Measurements from ENCODE around the gene FBXW5.

The FBXW5 gene

GRCh38 chr9:136939431-136939995 is 5.0 kb downstream of the FBXW5 start:
- in situ Hi-C loops (cut with HindIII; ENCODE audit: low sequenced_read_pairs) = loop anchor here (25.0 kb wide), 1 partner anchor 223 kb away; the partner anchor contains the start of genes LRRC26 and TMEM210

GRCh38 chr9:136937186-136938001 is 7.1 kb downstream of the FBXW5 start:
- in situ Hi-C loops (cut with HindIII; ENCODE audit: low sequenced_read_pairs) = loop anchor here (25.0 kb wide), 1 partner anchor 225 kb away; the partner anchor contains the start of genes LRRC26 and TMEM210

- in situ Hi-C loops (cut with HindIII; ENCODE audit: low sequenced_read_pairs) = loop anchor here (25.0 kb wide), 1 partner anchor 226 kb away; the partner anchor contains the start of genes LRRC26 and TMEM210
Measured at GRCh38 chr9:136936645-136937170, 7.8 kb downstream of the FBXW5 start.

- in situ Hi-C loops (cut with HindIII; ENCODE audit: low sequenced_read_pairs) = loop anchor here (25.0 kb wide), 1 partner anchor 227 kb away; the partner anchor contains the start of genes LRRC26 and TMEM210
Measured at GRCh38 chr9:136935651-136936050, 8.9 kb downstream of the FBXW5 start.

- in situ Hi-C loops (cut with HindIII; ENCODE audit: low sequenced_read_pairs) = loop anchor here (25.0 kb wide), 1 partner anchor 228 kb away; the partner anchor contains the start of genes LRRC26 and TMEM210
Measured at GRCh38 chr9:136934277-136934676, 10.3 kb downstream of the FBXW5 start.

GRCh38 chr9:136931611-136932130 is 12.9 kb downstream of the FBXW5 start:
- in situ Hi-C loops (cut with HindIII; ENCODE audit: low sequenced_read_pairs) = loop anchor here (25.0 kb wide), 1 partner anchor 231 kb away; the partner anchor contains the start of genes LRRC26 and TMEM210

GRCh38 chr9:136930014-136930413 is 14.5 kb downstream of the FBXW5 start:
- in situ Hi-C loops (cut with HindIII; ENCODE audit: low sequenced_read_pairs) = loop anchor here (25.0 kb wide), 1 partner anchor 232 kb away; the partner anchor contains the start of genes LRRC26 and TMEM210

- in situ Hi-C loops (cut with HindIII; ENCODE audit: low sequenced_read_pairs) = loop anchor here (5.0 to 25.0 kb wide), 3 partner anchors 41 to 234 kb away; partner anchors contain the start of genes AJM1, LRRC26, TMEM210 and TRAF2
Measured at GRCh38 chr9:136928591-136928990, 15.9 kb downstream of the FBXW5 start.

GRCh38 chr9:136927343-136928271 is 16.9 kb downstream of the FBXW5 start:
- in situ Hi-C loops (cut with HindIII; ENCODE audit: low sequenced_read_pairs) = loop anchor here (5.0 to 25.0 kb wide), 3 partner anchors 40 to 235 kb away; partner anchors contain the start of genes AJM1, LRRC26, TMEM210 and TRAF2

GRCh38 chr9:136926749-136927148 is 17.8 kb downstream of the FBXW5 start:
- in situ Hi-C loops (cut with HindIII; ENCODE audit: low sequenced_read_pairs) = loop anchor here (5.0 to 25.0 kb wide), 3 partner anchors 39 to 236 kb away; partner anchors contain the start of genes AJM1, LRRC26, TMEM210 and TRAF2

- in situ Hi-C loops (cut with HindIII; ENCODE audit: low sequenced_read_pairs) = loop anchor here (5.0 to 25.0 kb wide), 3 partner anchors 39 to 236 kb away; partner anchors contain the start of genes AJM1, LRRC26, TMEM210 and TRAF2
Measured at GRCh38 chr9:136926154-136926704, 18.3 kb downstream of the FBXW5 start.

- in situ Hi-C loops (cut with HindIII; ENCODE audit: low sequenced_read_pairs) = loop anchor here (5.0 to 25.0 kb wide), 3 partner anchors 38 to 237 kb away; partner anchors contain the start of genes AJM1, LRRC26, TMEM210 and TRAF2
Measured at GRCh38 chr9:136925414-136926153, 19.0 kb downstream of the FBXW5 start.

GRCh38 chr9:136923881-136924280 is 20.7 kb downstream of the FBXW5 start:
- in situ Hi-C loops (cut with HindIII; ENCODE audit: low sequenced_read_pairs) = no loop called here

- in situ Hi-C loops (cut with HindIII; ENCODE audit: low sequenced_read_pairs) = no loop called here
Measured at GRCh38 chr9:136922540-136922939, 22.0 kb downstream of the FBXW5 start.

- in situ Hi-C loops (cut with HindIII; ENCODE audit: low sequenced_read_pairs) = no loop called here
Measured at GRCh38 chr9:136921718-136922117, 22.8 kb downstream of the FBXW5 start.

GRCh38 chr9:136921307-136921706 is 23.2 kb downstream of the FBXW5 start:
- in situ Hi-C loops (cut with HindIII; ENCODE audit: low sequenced_read_pairs) = no loop called here

GRCh38 chr9:136920734-136921231 is 23.8 kb downstream of the FBXW5 start:
- in situ Hi-C loops (cut with HindIII; ENCODE audit: low sequenced_read_pairs) = no loop called here

- in situ Hi-C loops (cut with HindIII; ENCODE audit: low sequenced_read_pairs) = no loop called here
Measured at GRCh38 chr9:136920069-136920468, 24.5 kb downstream of the FBXW5 start.

Measured in endothelial cell of hepatic sinusoid (primary cell).